H1 (cell line): ENCODE measurements around the gene CD300LB. TPM values are rescaled to one million over a fixed set of nuclear protein-coding genes. Genes with fewer than 3 reads are reported as not detected.

Experiments
- CTCF ChIA-PET: fragments of 300-600 bp; sonication (Branson Sonifier 250); formaldehyde crosslinking; loops from one replicate; lab custom pipeline; 2021; ENCODE audit not compliant: partially characterized antibody; lab: Charles Lee
- POLR2A ChIA-PET: fragments of 300-600 bp; sonication (Branson Sonifier 250); formaldehyde crosslinking; loops from one replicate; lab custom pipeline; 2021; ENCODE audit warnings: inconsistent platforms; ENCODE audit not compliant: partially characterized antibody; lab: Charles Lee
- DNase-seq, 2 experiments: peaks; one replicate each; pipeline versions ENCODE4 v3.0.0 to v3.0.0-alpha.2; 2010 to 2022; ENCODE audit warnings: low spot score in 2 of 2, low read depth in 1 of 2, mixed read lengths in 1 of 2
- FAIRE-seq: peaks from 2 replicates; lab custom pipeline; 2011; peaks lifted over from hg19 to GRCh38; lab: Jason Lieb, UNC
- H2AFZ ChIP-seq: 2 replicates; pipeline ENCODE4 v1.8.1; 2012; ENCODE audit warnings: low read length, inconsistent platforms
- H2AK5ac ChIP-seq: 2 replicates; pipeline ENCODE4 v1.6.1; 2013; ENCODE audit warnings: low read depth, low read length
- H2BK120ac ChIP-seq: replicated peaks from 2 replicates; pipeline ENCODE3; 2013; ENCODE audit warnings: low read depth, low read length, inconsistent platforms
- H2BK12ac ChIP-seq: 2 replicates; pipeline ENCODE4 v1.6.1; 2013; ENCODE audit warnings: low read depth, low read length
- H2BK15ac ChIP-seq: 2 replicates; pipeline ENCODE4 v1.6.1; 2013; ENCODE audit warnings: low read length
- H2BK20ac ChIP-seq: 2 replicates; pipeline ENCODE4 v1.6.1; 2013; ENCODE audit warnings: low read length
- H2BK5ac ChIP-seq: 2 replicates; pipeline ENCODE4 v1.6.1; 2013; ENCODE audit warnings: low read depth, low read length
- H3K14ac ChIP-seq: 2 replicates; pipeline ENCODE4 v1.6.1; 2013; ENCODE audit warnings: inconsistent platforms; ENCODE audit not compliant: insufficient read length
- H3K18ac ChIP-seq: 2 replicates; pipeline ENCODE4 v1.6.1; 2013; ENCODE audit warnings: low read length; ENCODE audit errors: extremely low read depth
- H3K23ac ChIP-seq: 2 replicates; pipeline ENCODE4 v1.6.1; 2013; ENCODE audit warnings: inconsistent platforms; ENCODE audit not compliant: insufficient read length
- H3K23me2 ChIP-seq: 2 replicates; pipeline ENCODE4 v1.6.1; 2013; ENCODE audit warnings: low read depth, low read length
- H3K27ac ChIP-seq: 2 replicates; pipeline ENCODE4 v1.6.1; 2011; ENCODE audit warnings: low read depth, low read length, inconsistent platforms
- H3K27me3 ChIP-seq, 4 experiments: replicated peaks in 1 of 4; 1 replicate in 1 of 4; 2 replicates in 3 of 4; pipeline versions ENCODE4 v1.6.1 to v1.8.1; 2011 to 2013; ENCODE audit warnings: low read length in 3 of 4, mild to moderate bottlenecking in 3 of 4, inconsistent platforms in 2 of 4, mixed read lengths in 2 of 4, moderate library complexity in 1 of 4; ENCODE audit not compliant: control insufficient read depth in 3 of 4, insufficient read depth in 3 of 4; ENCODE audit errors: extremely low read depth in 1 of 4
- H3K36me3 ChIP-seq, 4 experiments: 2 replicates each; pipeline versions ENCODE4 v1.6.1 to v1.8.1; 2011 to 2013; ENCODE audit warnings: mild to moderate bottlenecking in 4 of 4, low read length in 3 of 4, moderate library complexity in 2 of 4, control low read depth in 1 of 4, inconsistent platforms in 1 of 4; ENCODE audit not compliant: insufficient read depth in 4 of 4, control insufficient read depth in 2 of 4
- H3K4ac ChIP-seq: replicated peaks from 2 replicates; pipeline ENCODE3; 2013; ENCODE audit warnings: low read length, low read depth, mixed read lengths, inconsistent platforms; ENCODE audit not compliant: insufficient read length
- H3K4me1 ChIP-seq, 4 experiments: replicated peaks in 1 of 4; 1 replicate in 1 of 4; 2 replicates in 3 of 4; pipeline versions ENCODE4 v1.6.1 to v1.8.1; 2011 to 2013; ENCODE audit warnings: low read length in 3 of 4, inconsistent platforms in 2 of 4, mixed read lengths in 1 of 4; ENCODE audit not compliant: insufficient read depth in 4 of 4, control insufficient read depth in 3 of 4
- H3K4me2 ChIP-seq, 2 experiments: 2 replicates each; pipeline versions ENCODE4 v1.6.1 to v1.8.1; 2011 to 2013; ENCODE audit warnings: low read depth in 2 of 2, low read length in 2 of 2, control low read depth in 1 of 2, inconsistent platforms in 1 of 2, mild to moderate bottlenecking in 1 of 2; ENCODE audit not compliant: insufficient read depth in 1 of 2
- H3K4me3 ChIP-seq, 4 experiments: fragments of 200-600, 300-600 bp in 1 of 4; sonication (generic), shearing (Covaris generic), sonication (Bioruptor Twin) in 1 of 4; 2 replicates each; pipeline versions ENCODE4 v1.5.1 to v1.8.1; 2011 to 2016; ENCODE audit warnings: low read length in 4 of 4, low read depth in 3 of 4, control low read depth in 2 of 4, inconsistent platforms in 2 of 4, mild to moderate bottlenecking in 2 of 4, mixed read lengths in 1 of 4, moderate library complexity in 1 of 4; ENCODE audit not compliant: insufficient read depth in 2 of 4; ENCODE audit errors: extremely low read depth in 1 of 4
- H3K56ac ChIP-seq: replicated peaks from 2 replicates; pipeline ENCODE3; 2013; ENCODE audit warnings: low read depth, mild to moderate bottlenecking, mixed read lengths, low read length, inconsistent platforms; ENCODE audit not compliant: insufficient read length
- H3K79me1 ChIP-seq: 2 replicates; pipeline ENCODE4 v1.6.1; 2013; ENCODE audit warnings: low read depth, low read length, control low read depth
- H3K79me2 ChIP-seq, 2 experiments: 2 replicates each; pipeline versions ENCODE4 v1.6.1 to v1.8.1; 2012 to 2013; ENCODE audit warnings: low read length in 2 of 2, mild to moderate bottlenecking in 2 of 2, inconsistent platforms in 1 of 2; ENCODE audit not compliant: insufficient read depth in 2 of 2, control insufficient read depth in 1 of 2
- H3K9ac ChIP-seq, 4 experiments: replicated peaks in 1 of 4; 1 replicate in 1 of 4; 2 replicates in 3 of 4; pipeline versions ENCODE4 v1.6.1 to v1.8.1; 2011 to 2013; ENCODE audit warnings: low read depth in 3 of 4, low read length in 3 of 4, control low read depth in 2 of 4, mild to moderate bottlenecking in 2 of 4, moderate library complexity in 2 of 4, inconsistent platforms in 1 of 4; ENCODE audit errors: extremely low read depth in 1 of 4
- H3K9me3 ChIP-seq, 2 experiments: 2 replicates each; pipeline versions ENCODE4 v1.6.1 to v1.8.1; 2012 to 2013; ENCODE audit warnings: mild to moderate bottlenecking in 2 of 2, moderate library complexity in 2 of 2, control low read depth in 1 of 2, inconsistent platforms in 1 of 2, low read depth in 1 of 2, low read length in 1 of 2, mixed read lengths in 1 of 2; ENCODE audit not compliant: insufficient read depth in 2 of 2
- H4K20me1 ChIP-seq, 2 experiments: replicated peaks in 1 of 2; 2 replicates each; pipeline versions ENCODE3 to v1.8.1; 2011 to 2013; ENCODE audit warnings: inconsistent platforms in 2 of 2, low read length in 2 of 2, mild to moderate bottlenecking in 1 of 2; ENCODE audit not compliant: insufficient read depth in 2 of 2, control insufficient read depth in 1 of 2
- H4K5ac ChIP-seq: 2 replicates; pipeline ENCODE4 v1.6.1; 2013; ENCODE audit warnings: low read length, low read depth, mixed read lengths, inconsistent platforms; ENCODE audit not compliant: insufficient read length
- H4K8ac ChIP-seq: 2 replicates; pipeline ENCODE4 v1.8.0; 2013; ENCODE audit warnings: mild to moderate bottlenecking, moderate library complexity, low read length, inconsistent platforms; ENCODE audit not compliant: insufficient read depth; ENCODE audit errors: extremely low read depth
- H4K91ac ChIP-seq: replicated peaks from 2 replicates; pipeline ENCODE3; 2013; ENCODE audit warnings: low read length, mixed read lengths, inconsistent platforms; ENCODE audit not compliant: insufficient read length
- BRCA1 ChIP-seq: IDR thresholded peaks from 2 replicates; pipeline ENCODE4 v1.6.1; 2012; ENCODE audit warnings: low read depth, low read length, improper control_type of control experiment
- CBX8 ChIP-seq: fragments of 300-800, 300-1000 bp; sonication (generic); IDR thresholded peaks from 2 replicates; pipeline ENCODE4 v1.7.1; 2016; ENCODE audit warnings: low read depth, low read length, borderline replicate concordance
- CHD2 ChIP-seq: IDR thresholded peaks from 2 replicates; pipeline ENCODE4 v1.6.1; 2012; ENCODE audit warnings: low read length, improper control_type of control experiment
- NANOG ChIP-seq: IDR thresholded peaks from 2 replicates; pipeline ENCODE4 v1.6.1; 2011; ENCODE audit warnings: low read length, low read depth, mild to moderate bottlenecking, inconsistent platforms; ENCODE audit not compliant: insufficient read depth, poor library complexity, severe bottlenecking
- NRF1 ChIP-seq: IDR thresholded peaks from 2 replicates; pipeline ENCODE4 v1.6.1; 2011; ENCODE audit warnings: mild to moderate bottlenecking, low read depth, low read length, improper control_type of control experiment
- SUZ12 ChIP-seq: fragments of 200-600 bp; sonication (generic); IDR thresholded peaks from 2 replicates; pipeline ENCODE4 v1.6.1; 2012; ENCODE audit warnings: mild to moderate bottlenecking, inconsistent platforms, low read length, moderate library complexity, mixed read lengths
- TEAD4 ChIP-seq: IDR thresholded peaks from 2 replicates; pipeline ENCODE4 v1.6.1; 2012; ENCODE audit warnings: low read depth, low read length, inconsistent platforms, mixed read lengths
- YY1 ChIP-seq: IDR thresholded peaks from 2 replicates; pipeline ENCODE4 v1.6.1; 2011; ENCODE audit warnings: low read depth, mild to moderate bottlenecking, low read length
- ZNF274 ChIP-seq: IDR thresholded peaks from 2 replicates; pipeline ENCODE4 v1.7.0; 2012; ENCODE audit warnings: low read length, borderline replicate concordance; ENCODE audit errors: extremely low read depth
- WGBS, 2 experiments: shearing (Covaris generic) in 1 of 2; methylation state at CpG; one replicate each; pipeline versions ENCODE4 v1.1.6 to v1.1.7; 2013 to 2015; ENCODE audit warnings: low lambda C conversion rate in 2 of 2, mixed read lengths in 2 of 2, inconsistent platforms in 1 of 2, low coverage in 1 of 2, missing lambda C conversion rate in 1 of 2; ENCODE audit not compliant: insufficient replicate concordance in 2 of 2, insufficient coverage in 1 of 2, insufficient read length in 1 of 2; ENCODE audit errors: extremely low coverage in 1 of 2, missing lambda C conversion rate in 1 of 2; 5-methylcytosine and 5-hydroxymethylcytosine counted together
- polyA plus RNA-seq, 7 experiments: library from polyadenylated mRNA; depleted of rRNA in 3 of 7; stranded (reverse) in 5 of 7; unstranded in 2 of 7; fragments of >200 nt in 5 of 7; fragments of 200-250 nt in 2 of 7; gene quantifications; 1 replicate in 5 of 7; 2 replicates in 1 of 7; 4 replicates in 1 of 7; pipeline versions ENCODE4 v1.2.1 to v1.2.3, GENCODE V29; 2011 to 2013; ENCODE audit warnings: missing spikeins in 2 of 7, mixed read lengths in 2 of 7
- total RNA-seq: library from RNA; stranded (reverse); fragmentation: NEBNext Ultra II Directional; extraction: Animal tissue kit (Norgen Biotek cat#: 25700); gene quantifications from 2 replicates; pipeline ENCODE4 v1.2.1, GENCODE V29; 2021

CD300LB gene
- total and polyA plus RNA-seq, 2 of the 8 experiments (the other 6 are each of a cell fraction or from before 2014, with no cell fraction given) = not detected

- no peak within 1 kb of the TSS for H3K18ac ChIP-seq
- H3K4me2 ChIP-seq = no peak within 1 kb of the TSS
- 78% methylated on average over 2 of the region's 2 CpGs; no CpG with 5 or more reads in 1 of the 2 experiments for WGBS, 2 experiments
- H2BK120ac ChIP-seq = no peak within 1 kb of the TSS
- H3K27me3 ChIP-seq = peaks cover 0 to 2% (median under 1%) of the 10 kb centered on the region in 4 experiments; a peak in 1 of 7 replicates
- H3K79me1 ChIP-seq = peaks cover 7% of the 10 kb centered on the region
- H3K4me3 ChIP-seq = no peak within 1 kb of the TSS
- peak within 1 kb of the TSS; percentile 23; the same call in 1 of the 2 replicates for H2BK15ac ChIP-seq
- H3K23ac ChIP-seq = no peak within 1 kb of the TSS
- H3K36me3 ChIP-seq = no peaks in the 10 kb centered on the region
- H3K56ac ChIP-seq = peak within 1 kb of the TSS; percentile 95
- H3K9ac ChIP-seq = no peak within 1 kb of the TSS
- peaks cover 0 to 13% of the 10 kb centered on the region in 2 experiments for H4K20me1 ChIP-seq
- H4K5ac ChIP-seq = no peak within 1 kb of the TSS
- H2BK12ac ChIP-seq = peak within 1 kb of the TSS; percentile 91; the same call in 1 of the 2 replicates
- DNase-seq = no peak
- peak within 1 kb of the TSS; percentile 79 for H2AK5ac ChIP-seq
- no peaks in the 10 kb centered on the region; a peak in 1 of 4 replicates for H3K79me2 ChIP-seq
- peak within 1 kb of the TSS; percentile 87 for H4K91ac ChIP-seq
- no peak for FAIRE-seq
- H3K4ac ChIP-seq = no peak within 1 kb of the TSS
- no peak within 1 kb of the TSS for H3K27ac ChIP-seq
- peaks cover 0 to 3% (median 2%) of the 10 kb centered on the region in 4 experiments; a peak in 3 of 7 replicates for H3K4me1 ChIP-seq
- 0 out of 2 replicates have a peak within 1 kb of the TSS, but pooled peaks have one; percentile 43 for H2BK20ac ChIP-seq
- POLR2A ChIA-PET = no interaction called here
- 0 out of 2 replicates have a peak within 1 kb of the TSS, but pooled peaks have one; percentile 1 for H4K8ac ChIP-seq
- no peak within 1 kb of the TSS for H2AFZ ChIP-seq
- H3K14ac ChIP-seq = no peak within 1 kb of the TSS
- H2BK5ac ChIP-seq = no peak within 1 kb of the TSS; the same call in 1 of the 2 replicates
- TF ChIP-seq CHD2 = no peak
- no peak for TF ChIP-seq NRF1
- TF ChIP-seq SUZ12 = no peak
- no peak for TF ChIP-seq BRCA1
- no peak for TF ChIP-seq YY1
- TF ChIP-seq ZNF274 = no peak
- TF ChIP-seq TEAD4 = no peak
- TF ChIP-seq CBX8 = no peak
- no peak for TF ChIP-seq NANOG
- CTCF ChIA-PET = interaction anchor here (0.7 to 4.2 kb wide), 17 partner anchors 10 to 859 kb away, joined by 3 to 33 read pairs (median 7); partner anchors contain the start of gene CD300LD
- H3K9me3 ChIP-seq = no peaks in the 10 kb centered on the region
- H3K23me2 ChIP-seq = peaks cover 16% of the 10 kb centered on the region
Observed at GRCh38 chr17:74567397-74567796, 36.1 kb upstream of the CD300LB start, which contains the start of gene CD300H. CD300H (minus strand) TSS chr17:74567509.
